ENCODE measurements around the gene OR1F1.

DNA sequence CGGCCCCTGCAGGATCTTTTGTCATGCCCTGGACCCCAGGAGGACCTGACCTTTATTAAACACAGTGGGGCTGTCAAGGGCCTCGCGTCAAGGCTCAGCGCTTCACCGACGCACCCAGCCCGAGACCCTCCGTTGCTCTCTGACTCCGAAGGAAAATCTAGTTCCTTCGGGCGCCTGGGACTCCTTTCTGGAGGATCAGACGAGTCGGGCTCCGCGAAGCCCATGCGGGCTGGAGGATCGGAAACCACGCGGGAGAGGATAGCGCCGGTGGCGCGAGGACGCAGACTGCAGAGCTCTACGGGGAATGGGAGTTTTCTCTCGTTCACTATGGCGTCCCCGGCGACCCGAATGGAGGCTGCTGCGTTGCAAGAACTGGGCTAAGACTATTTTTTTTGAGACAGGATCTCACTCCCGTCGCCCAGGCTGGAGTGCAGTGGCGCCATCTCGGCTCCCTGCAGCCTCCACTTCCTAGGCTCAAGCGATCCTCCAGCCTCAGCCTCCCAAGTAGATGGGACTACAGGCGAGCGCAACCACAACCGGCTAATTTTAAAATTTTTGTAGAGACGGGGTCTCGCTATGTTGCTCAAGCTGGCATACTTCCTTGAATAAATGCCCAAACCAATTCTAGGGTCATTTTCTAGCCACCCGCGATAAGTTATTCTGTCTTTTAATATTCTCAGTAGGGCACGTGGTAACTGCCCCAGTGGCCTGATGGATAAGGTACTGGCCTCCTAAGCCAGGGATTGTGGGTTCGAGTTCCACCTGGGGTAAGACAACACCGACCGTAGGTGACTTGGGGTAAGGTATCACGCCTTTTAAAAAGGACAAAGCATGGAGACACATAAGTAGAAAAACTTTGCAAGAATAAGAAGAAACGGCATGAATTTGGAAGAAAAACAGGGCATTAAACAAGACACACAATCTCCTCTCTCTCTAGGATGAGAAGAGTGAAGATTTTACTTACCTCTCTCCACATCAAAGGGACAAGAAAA is 5.5 kb downstream of the OR1F1 start:
- no peak for TF ChIP-seq OSR1 (CRISPR knock-in tag; IDR thresholded peaks at IDR 0.05)
- TF ChIP-seq POU6F1 (CRISPR knock-in tag; IDR thresholded peaks at IDR 0.05; ENCODE audit: borderline replicate concordance, low read depth), result no peak
- no peak for TF ChIP-seq CREB5 (CRISPR knock-in tag; IDR thresholded peaks at IDR 0.05; ENCODE audit: low read depth)
- TF ChIP-seq PATZ1 (CRISPR knock-in tag; IDR thresholded peaks at IDR 0.05; ENCODE audit: borderline replicate concordance), result no peak
- TF ChIP-seq ZC3H10 (CRISPR knock-in tag; IDR thresholded peaks at IDR 0.05), result no peak
- no peak for TF ChIP-seq ZNF565 (CRISPR knock-in tag; conservative IDR thresholded peaks at IDR 0.05; ENCODE audit: low read depth)
- TF ChIP-seq ESRRG (CRISPR knock-in tag; IDR thresholded peaks at IDR 0.05), result no peak
- no peak for TF ChIP-seq ZNF70 (CRISPR knock-in tag; IDR thresholded peaks at IDR 0.05)
- TF ChIP-seq CSDC2 (CRISPR knock-in tag; IDR thresholded peaks at IDR 0.05), result no peak
- TF ChIP-seq RARB (CRISPR knock-in tag; IDR thresholded peaks at IDR 0.05), result no peak
- no peak for TF ChIP-seq ARNTL (CRISPR knock-in tag; IDR thresholded peaks at IDR 0.05; ENCODE audit: borderline replicate concordance, low read depth)
- no peak for TF ChIP-seq ZFP30 (CRISPR knock-in tag; IDR thresholded peaks at IDR 0.05)
- TF ChIP-seq SNAI2 (CRISPR knock-in tag; IDR thresholded peaks at IDR 0.05), result no peak
